Gastrocnemius medialis (tissue), 4 donors: ENCODE measurements around the gene SLC1A1.

Source experiments
- CTCF ChIP-seq, 5 experiments: fragments of 450-650 bp in 3 of 5; fragments of 200-600 bp in 2 of 5; sonication (generic) in 2 of 5; IDR thresholded peaks in 4 of 5; conservative IDR thresholded peaks in 1 of 5; 1 replicate in 4 of 5; 2 replicates in 1 of 5; pipeline ENCODE4 v1.5.1; 2016 to 2019; ENCODE audit warnings: antibody characterized with exemption in 5 of 5, mild to moderate bottlenecking in 3 of 5, moderate library complexity in 3 of 5
- POLR2A ChIP-seq, 2 donors: fragments of 450-650 bp; IDR thresholded peaks; one replicate each; pipeline ENCODE4 v1.6.1; 2017; ENCODE audit warnings: antibody characterized with exemption in 2 of 2, mild to moderate bottlenecking in 2 of 2, moderate library complexity in 2 of 2

GRCh38 chr9:4494806-4495205 is 4.5 kb downstream of the SLC1A1 start:
- TF ChIP-seq POLR2A (IDR thresholded peaks at IDR 0.05) (no peak), CTCF (IDR thresholded peaks at IDR 0.05 in 4 of 5, conservative IDR thresholded peaks at IDR 0.05 in 1 of 5) (no peak)
